GM10248 (cell line): ENCODE data around the gene ACAP3.

Source experiments
- CTCF ChIA-PET: fragments of 300-600 bp; sonication (Branson Sonifier 250); formaldehyde crosslinking; extraction: SDS; loops from one replicate; lab custom pipeline; 2021; ENCODE audit warnings: antibody characterized with exemption; lab: Yijun Ruan, JAX
- POLR2A ChIA-PET: fragments of 350-650 bp; sonication (Branson Sonifier 250); formaldehyde crosslinking; extraction: SDS; loops from one replicate; lab custom pipeline; 2020; ENCODE audit warnings: antibody characterized with exemption; lab: Yijun Ruan, JAX
- DNase-seq: peaks from one replicate; pipeline ENCODE4 v3.0.0; 2012; ENCODE audit errors: extremely low spot score
- TF ChIP-seq, protein P1 (sequence below): IDR thresholded peaks from 2 replicates; pipeline ENCODE4 v1.5.1; 2012; ENCODE audit warnings: mild to moderate bottlenecking, low read depth; ENCODE audit errors: extremely low read depth, missing control alignments, control extremely low read depth

ACAP3 gene

GRCh38 chr1:1353389-1354151 lies 45.8 kb upstream of the ACAP3 start:
- POLR2A ChIA-PET: no interaction called here

GRCh38 chr1:1352786-1353388 lies 45.2 kb upstream of the ACAP3 start:
- POLR2A ChIA-PET: no interaction called here
- no peak for DNase-seq
- CTCF ChIA-PET: interaction anchor here (1.2 to 3.1 kb wide), 4 partner anchors 18 to 281 kb away, joined by 3 to 29 read pairs (median 4); no protein-coding TSS in a partner anchor
- TF ChIP-seq, protein P1, sequence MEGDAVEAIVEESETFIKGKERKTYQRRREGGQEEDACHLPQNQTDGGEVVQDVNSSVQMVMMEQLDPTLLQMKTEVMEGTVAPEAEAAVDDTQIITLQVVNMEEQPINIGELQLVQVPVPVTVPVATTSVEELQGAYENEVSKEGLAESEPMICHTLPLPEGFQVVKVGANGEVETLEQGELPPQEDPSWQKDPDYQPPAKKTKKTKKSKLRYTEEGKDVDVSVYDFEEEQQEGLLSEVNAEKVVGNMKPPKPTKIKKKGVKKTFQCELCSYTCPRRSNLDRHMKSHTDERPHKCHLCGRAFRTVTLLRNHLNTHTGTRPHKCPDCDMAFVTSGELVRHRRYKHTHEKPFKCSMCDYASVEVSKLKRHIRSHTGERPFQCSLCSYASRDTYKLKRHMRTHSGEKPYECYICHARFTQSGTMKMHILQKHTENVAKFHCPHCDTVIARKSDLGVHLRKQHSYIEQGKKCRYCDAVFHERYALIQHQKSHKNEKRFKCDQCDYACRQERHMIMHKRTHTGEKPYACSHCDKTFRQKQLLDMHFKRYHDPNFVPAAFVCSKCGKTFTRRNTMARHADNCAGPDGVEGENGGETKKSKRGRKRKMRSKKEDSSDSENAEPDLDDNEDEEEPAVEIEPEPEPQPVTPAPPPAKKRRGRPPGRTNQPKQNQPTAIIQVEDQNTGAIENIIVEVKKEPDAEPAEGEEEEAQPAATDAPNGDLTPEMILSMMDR: no peak

More at GRCh38 chr1:1353389-1354151, 45.8 kb upstream of the ACAP3 start:
- CTCF ChIA-PET: interaction anchor here (1.2 to 3.1 kb wide), 2 partner anchors 17 to 88 kb away, joined by 4 to 29 read pairs; no protein-coding TSS in a partner anchor
- no peak for DNase-seq
- TF ChIP-seq, protein P1: no peak

DNA sequence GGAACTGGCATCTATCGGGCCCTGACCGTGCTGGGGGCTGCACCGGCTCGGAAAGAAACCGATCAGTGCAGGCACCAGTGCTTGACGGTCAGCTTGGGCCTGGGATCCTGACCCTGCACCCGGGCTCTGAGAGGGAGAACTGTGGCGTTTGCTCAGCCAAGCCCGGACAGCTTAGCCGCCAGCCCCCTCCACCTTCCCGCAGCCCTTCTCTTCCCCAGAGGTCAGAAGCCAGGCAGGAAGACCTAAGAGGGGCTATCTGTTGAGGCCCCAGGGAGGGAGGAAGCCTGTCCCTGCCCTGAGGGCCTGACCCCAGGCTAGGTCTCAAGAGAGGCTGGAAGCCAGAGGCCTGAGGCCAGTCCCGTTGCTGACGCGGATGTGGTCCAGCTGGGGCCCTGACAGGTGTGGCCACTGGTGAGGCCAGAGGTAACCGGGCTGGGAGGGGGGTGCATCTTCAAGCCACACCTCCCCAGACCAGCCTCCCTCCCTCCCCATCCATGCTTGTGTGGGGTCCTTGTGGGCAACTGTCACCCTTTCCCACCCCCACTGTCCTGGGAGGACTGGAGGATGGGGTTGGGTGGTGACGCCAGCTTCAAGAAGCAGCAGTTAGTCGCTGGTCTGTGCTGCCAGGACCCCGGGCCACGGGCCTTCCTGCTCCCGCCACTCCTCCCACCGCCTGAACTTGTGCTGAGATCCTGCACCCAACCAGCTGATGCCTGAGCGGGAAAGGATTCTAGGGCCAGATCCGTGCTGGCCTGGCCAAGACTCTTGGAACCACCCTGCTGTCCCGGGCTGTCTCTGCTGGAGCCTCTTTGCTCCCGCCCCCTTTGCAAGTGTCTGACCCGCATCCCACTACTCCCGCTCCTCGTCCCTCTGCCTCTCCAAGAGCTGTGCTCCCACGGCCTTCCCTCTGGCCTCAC lies 44.0 kb upstream of the ACAP3 start:
- TF ChIP-seq, protein P1: no peak
- ChIA-PET CTCF (interaction anchor here (1.2 to 3.1 kb wide), 4 partner anchors 19 to 280 kb away, joined by 3 to 29 read pairs (median 4); no protein-coding TSS in a partner anchor), POLR2A (no interaction called here)
- DNase-seq: no peak

GRCh38 chr1:1349256-1350012 lies 41.7 kb upstream of the ACAP3 start, which contains the start of gene DVL1:
Gene DVL1 (minus strand): TSS chr1:1349418. CDS start chr1:1349065, 353 bp downstream.
- ChIA-PET POLR2A (no interaction called here), CTCF (no interaction called here)
- peak; percentile 93 for DNase-seq
- TF ChIP-seq, protein P1: peak; percentile 64

GRCh38 chr1:1348420-1349255 lies 40.9 kb upstream of the ACAP3 start:
- ChIA-PET POLR2A (no interaction called here), CTCF (interaction anchor here (0.9 to 1.5 kb wide), 7 partner anchors 11 to 227 kb away, joined by 3 to 13 read pairs (median 4); no protein-coding TSS in a partner anchor)
- TF ChIP-seq, protein P1: no peak
- no peak for DNase-seq
